ENCODE measurements around the gene CNN3.

- TF ChIP-seq EZH2 (IDR thresholded peaks at IDR 0.05; ENCODE audit: borderline replicate concordance, low read depth, low read length, poor library complexity, severe bottlenecking) (no peak), CTCF (conservative IDR thresholded peaks at IDR 0.05; ENCODE audit: low read depth, low read length) (no peak)
These were observed 10.9 kb upstream of the CNN3 start for GRCh38 chr1:94937820-94938219.
